Measurements from ENCODE around the gene PELI2. TPM values are rescaled to one million over a fixed set of nuclear protein-coding genes. Genes with fewer than 3 reads are reported as not detected.

Gene PELI2
- total RNA-seq, 1 experiment from 2014 or later = 23.5 TPM

DNA sequence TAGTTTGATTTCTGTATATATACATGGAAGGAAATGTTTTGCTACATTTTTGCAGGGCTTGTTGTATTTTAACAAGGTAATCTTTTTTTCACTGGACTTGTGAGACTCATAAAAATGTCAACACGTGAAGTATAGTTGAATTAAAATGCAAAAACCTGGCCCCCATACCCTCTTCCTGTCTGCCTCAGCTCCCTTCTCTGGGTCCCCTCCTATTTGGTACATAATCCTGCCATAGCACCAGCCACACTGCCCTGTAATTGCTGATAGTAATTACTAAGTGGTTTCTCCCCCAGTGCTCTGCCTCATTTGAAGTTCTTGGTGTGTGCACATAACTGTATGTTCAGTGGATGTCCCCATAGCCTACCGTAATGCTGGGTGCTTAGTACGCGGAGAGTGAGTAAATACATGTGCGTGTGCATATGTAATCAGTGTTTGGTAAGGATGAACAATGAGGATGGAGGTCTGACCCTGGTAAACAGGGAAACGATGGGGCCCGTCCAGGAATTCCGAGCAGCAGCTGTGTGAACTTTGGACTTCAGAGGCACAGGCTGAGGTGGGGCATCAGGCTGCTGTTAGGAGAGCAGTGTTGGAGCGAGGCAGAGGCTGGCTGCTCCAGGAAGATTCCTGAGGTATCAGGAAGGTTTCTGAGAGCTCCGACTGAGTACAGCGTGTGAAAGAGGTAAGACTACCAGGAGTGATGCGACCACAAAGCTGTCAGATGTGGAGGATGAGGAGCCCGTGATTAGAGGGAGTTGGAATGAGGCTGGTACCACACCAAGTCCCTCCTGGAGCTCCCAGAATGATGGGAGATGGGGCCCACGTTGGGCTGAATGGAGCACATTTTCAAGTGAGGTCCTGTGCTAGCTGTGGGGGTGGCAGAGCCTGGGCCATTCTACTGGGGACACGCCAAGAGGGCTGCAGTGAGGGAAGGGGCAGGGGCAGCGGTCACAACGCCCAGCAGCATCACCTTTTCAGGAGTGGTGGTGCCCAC lies 106.8 kb downstream of the PELI2 start:
- DNase-seq (ENCODE audit: low spot score) = no peak
- Mint-ChIP-seq H3K27me3 (ENCODE audit: low read depth) (no peaks in the 10 kb centered on the region; the same call in 1 of the 2 replicates), H3K4me3 (no peak overlapping the region), H3K27ac (0 out of 2 replicates have a peak overlapping the region, but pooled peaks have one; percentile 38), H3K4me1 (peaks cover 11% of the 10 kb centered on the region), H3K9me3 (peaks cover 26% of the 10 kb centered on the region), H3K36me3 (peaks cover 30% of the 10 kb centered on the region)
- ChIA-PET CTCF (no interaction called here), POLR2A (no interaction called here)
- no peak for ATAC-seq
- TF ChIP-seq NFE2L1 (CRISPR knock-in tag; IDR thresholded peaks at IDR 0.05) (no peak), SOX15 (CRISPR knock-in tag; IDR thresholded peaks at IDR 0.05) (no peak), GRHL2 (CRISPR knock-in tag; IDR thresholded peaks at IDR 0.05; ENCODE audit: insufficient replicate concordance, severe bottlenecking) (no peak), ELF4 (CRISPR knock-in tag; IDR thresholded peaks at IDR 0.05; ENCODE audit: low read depth) (no peak), SMAD4 (CRISPR knock-in tag; IDR thresholded peaks at IDR 0.05) (no peak), GTF2I (CRISPR knock-in tag; conservative IDR thresholded peaks at IDR 0.05) (no peak), FOXJ3 (CRISPR knock-in tag; IDR thresholded peaks at IDR 0.05; ENCODE audit: borderline replicate concordance) (no peak), CREM (CRISPR knock-in tag; IDR thresholded peaks at IDR 0.05) (no peak), FOXP4 (CRISPR knock-in tag; IDR thresholded peaks at IDR 0.05) (no peak), ZNF121 (CRISPR knock-in tag; IDR thresholded peaks at IDR 0.05) (no peak), MLX (CRISPR knock-in tag; IDR thresholded peaks at IDR 0.05) (no peak)
- TF ChIP-seq, protein P1, sequence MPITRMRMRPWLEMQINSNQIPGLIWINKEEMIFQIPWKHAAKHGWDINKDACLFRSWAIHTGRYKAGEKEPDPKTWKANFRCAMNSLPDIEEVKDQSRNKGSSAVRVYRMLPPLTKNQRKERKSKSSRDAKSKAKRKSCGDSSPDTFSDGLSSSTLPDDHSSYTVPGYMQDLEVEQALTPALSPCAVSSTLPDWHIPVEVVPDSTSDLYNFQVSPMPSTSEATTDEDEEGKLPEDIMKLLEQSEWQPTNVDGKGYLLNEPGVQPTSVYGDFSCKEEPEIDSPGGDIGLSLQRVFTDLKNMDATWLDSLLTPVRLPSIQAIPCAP (CRISPR knock-in tag; IDR thresholded peaks at IDR 0.05) = no peak
- TF ChIP-seq, protein P2, sequence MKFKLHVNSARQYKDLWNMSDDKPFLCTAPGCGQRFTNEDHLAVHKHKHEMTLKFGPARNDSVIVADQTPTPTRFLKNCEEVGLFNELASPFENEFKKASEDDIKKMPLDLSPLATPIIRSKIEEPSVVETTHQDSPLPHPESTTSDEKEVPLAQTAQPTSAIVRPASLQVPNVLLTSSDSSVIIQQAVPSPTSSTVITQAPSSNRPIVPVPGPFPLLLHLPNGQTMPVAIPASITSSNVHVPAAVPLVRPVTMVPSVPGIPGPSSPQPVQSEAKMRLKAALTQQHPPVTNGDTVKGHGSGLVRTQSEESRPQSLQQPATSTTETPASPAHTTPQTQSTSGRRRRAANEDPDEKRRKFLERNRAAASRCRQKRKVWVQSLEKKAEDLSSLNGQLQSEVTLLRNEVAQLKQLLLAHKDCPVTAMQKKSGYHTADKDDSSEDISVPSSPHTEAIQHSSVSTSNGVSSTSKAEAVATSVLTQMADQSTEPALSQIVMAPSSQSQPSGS (CRISPR knock-in tag; IDR thresholded peaks at IDR 0.05; ENCODE audit: borderline replicate concordance, low read depth) = no peak
- TF ChIP-seq, protein P3, sequence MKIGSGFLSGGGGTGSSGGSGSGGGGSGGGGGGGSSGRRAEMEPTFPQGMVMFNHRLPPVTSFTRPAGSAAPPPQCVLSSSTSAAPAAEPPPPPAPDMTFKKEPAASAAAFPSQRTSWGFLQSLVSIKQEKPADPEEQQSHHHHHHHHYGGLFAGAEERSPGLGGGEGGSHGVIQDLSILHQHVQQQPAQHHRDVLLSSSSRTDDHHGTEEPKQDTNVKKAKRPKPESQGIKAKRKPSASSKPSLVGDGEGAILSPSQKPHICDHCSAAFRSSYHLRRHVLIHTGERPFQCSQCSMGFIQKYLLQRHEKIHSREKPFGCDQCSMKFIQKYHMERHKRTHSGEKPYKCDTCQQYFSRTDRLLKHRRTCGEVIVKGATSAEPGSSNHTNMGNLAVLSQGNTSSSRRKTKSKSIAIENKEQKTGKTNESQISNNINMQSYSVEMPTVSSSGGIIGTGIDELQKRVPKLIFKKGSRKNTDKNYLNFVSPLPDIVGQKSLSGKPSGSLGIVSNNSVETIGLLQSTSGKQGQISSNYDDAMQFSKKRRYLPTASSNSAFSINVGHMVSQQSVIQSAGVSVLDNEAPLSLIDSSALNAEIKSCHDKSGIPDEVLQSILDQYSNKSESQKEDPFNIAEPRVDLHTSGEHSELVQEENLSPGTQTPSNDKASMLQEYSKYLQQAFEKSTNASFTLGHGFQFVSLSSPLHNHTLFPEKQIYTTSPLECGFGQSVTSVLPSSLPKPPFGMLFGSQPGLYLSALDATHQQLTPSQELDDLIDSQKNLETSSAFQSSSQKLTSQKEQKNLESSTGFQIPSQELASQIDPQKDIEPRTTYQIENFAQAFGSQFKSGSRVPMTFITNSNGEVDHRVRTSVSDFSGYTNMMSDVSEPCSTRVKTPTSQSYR (CRISPR knock-in tag; IDR thresholded peaks at IDR 0.05) = no peak

GRCh38 chr14:56235388-56235787 lies 117.2 kb downstream of the PELI2 start:
- peaks cover 21% of the 10 kb centered on the region for H3K9me3 Mint-ChIP-seq
- DNase-seq (ENCODE audit: low spot score) (no peak), ATAC-seq (no peak)
- ChIA-PET CTCF (no interaction called here), POLR2A (no interaction called here)
- no peak overlapping the region for H3K4me3 Mint-ChIP-seq
- no peak overlapping the region for H3K27ac Mint-ChIP-seq
- peaks cover 4% of the 10 kb centered on the region; the same call in 1 of the 2 replicates for H3K36me3 Mint-ChIP-seq
- H3K4me1 Mint-ChIP-seq = peaks cover 6% of the 10 kb centered on the region
- TF ChIP-seq EMX1 (CRISPR knock-in tag; IDR thresholded peaks at IDR 0.05) = no peak
- no peak for TF ChIP-seq TCF7 (CRISPR knock-in tag; IDR thresholded peaks at IDR 0.05; ENCODE audit: low read depth)
- no peak for TF ChIP-seq ELF4 (CRISPR knock-in tag; IDR thresholded peaks at IDR 0.05; ENCODE audit: low read depth)
- no peak for TF ChIP-seq MYBL2 (CRISPR knock-in tag; IDR thresholded peaks at IDR 0.05)
- no peak for TF ChIP-seq ZNF512 (CRISPR knock-in tag; IDR thresholded peaks at IDR 0.05; ENCODE audit: borderline replicate concordance)
- no peak for TF ChIP-seq OVOL2 (CRISPR knock-in tag; IDR thresholded peaks at IDR 0.05; ENCODE audit: borderline replicate concordance)
- TF ChIP-seq SOX15 (CRISPR knock-in tag; IDR thresholded peaks at IDR 0.05) = no peak
- no peak for TF ChIP-seq TP53 (CRISPR knock-in tag; IDR thresholded peaks at IDR 0.05)
- TF ChIP-seq, protein P4, sequence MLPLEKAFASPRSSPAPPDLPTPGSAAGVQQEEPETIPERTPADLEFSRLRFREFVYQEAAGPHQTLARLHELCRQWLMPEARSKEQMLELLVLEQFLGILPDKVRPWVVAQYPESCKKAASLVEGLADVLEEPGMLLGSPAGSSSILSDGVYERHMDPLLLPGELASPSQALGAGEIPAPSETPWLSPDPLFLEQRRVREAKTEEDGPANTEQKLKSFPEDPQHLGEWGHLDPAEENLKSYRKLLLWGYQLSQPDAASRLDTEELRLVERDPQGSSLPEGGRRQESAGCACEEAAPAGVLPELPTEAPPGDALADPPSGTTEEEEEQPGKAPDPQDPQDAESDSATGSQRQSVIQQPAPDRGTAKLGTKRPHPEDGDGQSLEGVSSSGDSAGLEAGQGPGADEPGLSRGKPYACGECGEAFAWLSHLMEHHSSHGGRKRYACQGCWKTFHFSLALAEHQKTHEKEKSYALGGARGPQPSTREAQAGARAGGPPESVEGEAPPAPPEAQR (CRISPR knock-in tag; IDR thresholded peaks at IDR 0.05) = no peak
- no peaks in the 10 kb centered on the region; the same call in 1 of the 2 replicates for H3K27me3 Mint-ChIP-seq (ENCODE audit: low read depth)

All from WTC11 (cell line).